GM11168 (cell line): ENCODE measurements around the gene MIAT.

Source experiments
- in situ Hi-C: fragments of 300-500 bp; cut with MboI; formaldehyde crosslinking; loops from one replicate; pipeline ENCODE4 v1.12.0; 2022; ENCODE audit warnings: low sequenced_read_pairs; ENCODE audit not compliant: unreplicated experiment

MIAT gene

DNA sequence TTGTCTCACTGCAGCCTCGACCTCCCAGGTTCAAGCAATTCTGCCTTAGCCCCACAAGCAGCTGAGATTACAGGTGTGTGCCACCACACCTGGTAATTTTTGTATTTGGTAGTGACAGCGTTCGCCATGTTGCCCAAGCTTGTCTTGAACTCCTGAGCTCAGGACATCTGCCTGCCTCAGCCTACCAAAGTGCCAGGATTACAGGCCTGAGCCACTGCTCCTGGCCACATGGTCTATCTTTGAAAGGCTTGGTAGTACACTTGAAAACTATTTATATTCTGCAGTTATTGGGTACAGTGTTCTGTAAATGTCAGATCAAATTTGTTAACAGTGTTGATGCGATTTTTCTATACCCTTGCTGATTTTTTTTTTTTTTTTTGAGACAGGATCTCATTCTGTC, 26.1 kb upstream of the MIAT start:
- in situ Hi-C loops, result no loop called here

DNA sequence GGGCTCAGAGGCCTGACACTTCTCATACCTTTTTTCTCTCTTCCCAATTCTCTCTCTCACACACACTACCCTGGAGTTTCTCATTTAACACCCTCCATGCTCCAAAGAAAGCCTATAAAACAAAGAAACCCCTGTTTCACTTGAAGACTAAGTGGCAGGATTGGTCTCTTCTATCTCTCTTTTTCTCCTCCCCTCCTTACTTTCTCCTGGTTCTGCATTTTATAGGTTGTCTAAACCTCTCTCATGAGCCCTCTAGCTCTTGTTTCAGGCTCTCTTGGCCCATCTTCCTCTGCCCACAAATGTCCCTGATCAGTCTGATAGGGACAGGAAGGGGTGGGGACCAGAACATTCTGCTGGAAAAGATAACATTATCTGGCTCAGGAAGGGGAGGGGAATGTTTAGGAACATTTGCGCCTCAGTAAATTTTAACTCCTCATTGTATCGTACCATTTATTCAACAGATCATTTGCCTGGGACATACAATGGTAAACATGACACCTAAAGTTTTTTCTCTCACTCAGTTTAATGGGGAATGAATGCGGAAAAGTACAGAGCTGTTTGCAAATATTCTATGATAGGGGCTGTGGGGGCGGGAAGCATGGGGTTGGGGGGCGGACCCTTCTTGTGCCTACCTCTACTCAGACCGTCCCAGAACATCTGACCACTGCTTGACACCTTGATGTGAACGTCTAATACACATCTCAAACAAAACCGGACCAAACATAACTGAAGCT, 24.8 kb upstream of the MIAT start:
- in situ Hi-C loops, result no loop called here

DNA sequence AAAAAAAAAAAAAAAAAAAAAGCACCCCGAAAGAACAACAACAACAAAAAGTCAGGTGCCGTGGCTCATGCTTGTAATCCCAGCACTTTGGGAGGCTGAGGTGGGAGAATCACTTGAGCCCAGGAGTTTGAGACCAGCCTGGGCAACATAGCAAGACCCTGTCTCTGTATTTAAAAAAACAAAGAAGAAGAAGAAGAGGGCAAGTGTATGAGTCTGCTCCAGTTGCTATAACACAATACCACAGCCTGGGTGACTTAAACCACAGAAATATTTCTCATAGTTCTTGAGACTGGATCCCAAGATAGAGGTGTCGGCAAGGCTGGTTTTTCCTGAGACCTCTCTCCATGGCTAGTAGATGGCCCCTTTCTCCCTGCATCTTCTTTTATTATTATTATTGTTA, 23.2 kb upstream of the MIAT start:
- in situ Hi-C loops, result no loop called here

DNA sequence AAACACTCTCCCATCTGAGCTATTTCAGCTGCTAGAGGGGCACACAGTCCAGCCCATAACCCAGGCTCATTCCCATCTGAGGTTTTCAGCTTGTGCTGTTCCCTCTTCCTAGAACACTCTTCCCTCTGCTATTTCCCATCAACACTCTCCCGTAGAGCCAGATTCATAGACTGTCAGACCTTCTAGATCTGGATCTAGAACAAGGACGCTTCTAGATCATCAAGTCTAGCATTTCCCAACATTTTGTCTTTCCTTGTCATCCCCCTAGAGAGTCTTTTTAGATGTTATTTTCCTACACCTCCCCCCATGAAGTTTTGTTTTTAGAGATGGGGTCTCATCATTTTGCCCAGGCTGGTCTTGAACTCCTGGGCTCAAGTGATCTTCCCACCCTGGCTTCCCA, 22.3 kb upstream of the MIAT start:
- in situ Hi-C loops, result no loop called here

GRCh38 chr22:26636296-26636695, 21.1 kb upstream of the MIAT start:
- in situ Hi-C loops, result no loop called here

DNA sequence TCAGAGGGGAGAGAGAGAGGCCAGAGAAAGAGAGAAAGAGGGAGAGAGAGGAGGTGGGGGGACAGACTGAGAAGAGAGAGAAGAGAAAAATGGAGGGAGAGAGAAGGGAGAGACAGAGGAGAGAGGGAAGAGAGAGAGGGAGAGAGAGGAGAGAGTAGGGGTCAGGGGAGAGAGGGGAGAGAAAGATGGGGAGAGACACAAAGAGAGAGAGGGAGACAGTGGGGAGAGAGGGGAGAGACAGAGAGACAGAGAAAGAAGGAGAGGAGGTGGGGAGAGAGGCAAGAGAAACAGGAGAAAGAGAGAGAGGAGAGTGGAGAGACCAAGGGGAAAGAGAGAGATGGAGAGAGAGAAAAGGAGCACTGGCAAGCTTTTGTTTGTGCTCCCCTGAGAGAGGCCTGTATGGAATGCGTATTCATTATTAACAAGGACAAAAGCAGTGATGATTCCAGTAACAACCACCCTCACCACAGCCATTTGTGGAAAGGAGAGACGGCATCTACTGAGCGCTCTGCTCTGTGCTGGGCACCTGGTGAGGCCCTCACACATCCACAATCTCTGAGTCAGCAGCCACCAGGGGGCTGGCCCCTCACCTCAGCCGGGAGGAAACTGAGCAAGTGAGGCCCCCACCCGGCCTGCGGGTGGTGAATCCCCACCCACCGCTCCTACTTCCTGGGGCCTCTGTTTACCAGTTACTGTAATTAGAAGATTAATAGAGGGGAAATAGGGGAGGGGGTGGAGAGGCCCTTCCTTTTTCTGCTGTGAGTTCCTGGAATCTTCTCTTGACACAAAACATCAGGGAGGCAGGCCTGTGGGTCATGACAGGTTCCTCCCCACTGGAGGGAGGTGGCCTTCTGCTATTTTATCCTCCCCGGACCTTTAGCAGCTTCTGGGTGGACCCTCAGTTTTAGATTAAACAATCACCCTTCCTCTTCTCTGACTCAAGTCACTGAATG, 14.6 kb upstream of the MIAT start:
- in situ Hi-C loops, result no loop called here

DNA sequence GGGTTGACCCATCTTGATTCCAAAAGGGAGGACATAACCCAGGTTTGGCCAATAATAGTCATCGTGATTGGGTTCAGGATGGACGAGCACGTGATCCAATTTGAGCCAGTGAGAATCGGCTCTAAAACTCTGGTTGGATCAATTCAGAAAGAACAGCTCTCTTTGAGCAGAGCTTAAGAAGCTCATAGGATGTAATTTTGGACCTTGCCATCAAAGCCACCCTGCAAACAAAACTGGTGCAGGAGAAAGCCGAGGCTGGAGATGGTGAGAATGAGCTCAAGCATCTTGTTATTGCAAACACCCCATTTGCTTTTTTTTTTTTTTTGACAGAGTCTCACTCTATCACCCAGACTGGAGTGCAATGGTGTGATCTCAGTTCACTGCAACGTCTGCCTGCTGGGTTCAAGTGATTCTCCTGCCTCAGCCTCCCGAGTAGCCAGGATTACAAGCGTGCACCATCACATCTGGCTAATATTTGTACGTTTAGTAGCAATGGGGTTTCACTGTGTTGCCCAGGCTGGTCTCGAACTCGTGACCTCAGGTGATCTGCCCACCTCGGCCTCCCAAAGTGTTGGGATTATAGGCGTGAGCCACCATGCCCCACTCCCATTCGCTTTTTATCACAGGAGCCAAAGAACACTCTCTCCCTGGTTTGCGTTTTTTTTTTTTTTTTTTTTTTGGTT, 13.8 kb upstream of the MIAT start:
- in situ Hi-C loops, result no loop called here

DNA sequence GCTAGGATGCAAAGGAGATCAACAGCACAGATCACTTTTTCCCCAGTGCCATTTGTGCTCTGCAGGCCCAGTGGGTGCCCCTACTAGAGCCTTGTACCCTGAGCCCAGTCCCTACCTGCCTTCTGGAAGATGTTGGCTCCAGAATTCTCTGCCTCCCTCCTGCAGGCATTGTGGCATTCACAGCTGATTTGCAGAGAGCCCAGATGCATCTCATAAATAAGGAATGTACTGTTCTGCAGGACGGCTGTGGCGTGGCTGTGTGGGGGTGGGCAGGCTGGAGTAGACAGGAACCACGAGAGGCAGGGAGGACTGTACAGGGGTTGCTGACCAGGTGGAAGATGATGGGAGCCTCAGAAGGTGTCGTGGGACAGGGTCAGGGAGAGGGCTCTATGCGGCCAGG, 11.2 kb upstream of the MIAT start:
- in situ Hi-C loops, result no loop called here

- in situ Hi-C loops, result no loop called here
Measured at GRCh38 chr22:26648011-26648497, 9.3 kb upstream of the MIAT start.

DNA sequence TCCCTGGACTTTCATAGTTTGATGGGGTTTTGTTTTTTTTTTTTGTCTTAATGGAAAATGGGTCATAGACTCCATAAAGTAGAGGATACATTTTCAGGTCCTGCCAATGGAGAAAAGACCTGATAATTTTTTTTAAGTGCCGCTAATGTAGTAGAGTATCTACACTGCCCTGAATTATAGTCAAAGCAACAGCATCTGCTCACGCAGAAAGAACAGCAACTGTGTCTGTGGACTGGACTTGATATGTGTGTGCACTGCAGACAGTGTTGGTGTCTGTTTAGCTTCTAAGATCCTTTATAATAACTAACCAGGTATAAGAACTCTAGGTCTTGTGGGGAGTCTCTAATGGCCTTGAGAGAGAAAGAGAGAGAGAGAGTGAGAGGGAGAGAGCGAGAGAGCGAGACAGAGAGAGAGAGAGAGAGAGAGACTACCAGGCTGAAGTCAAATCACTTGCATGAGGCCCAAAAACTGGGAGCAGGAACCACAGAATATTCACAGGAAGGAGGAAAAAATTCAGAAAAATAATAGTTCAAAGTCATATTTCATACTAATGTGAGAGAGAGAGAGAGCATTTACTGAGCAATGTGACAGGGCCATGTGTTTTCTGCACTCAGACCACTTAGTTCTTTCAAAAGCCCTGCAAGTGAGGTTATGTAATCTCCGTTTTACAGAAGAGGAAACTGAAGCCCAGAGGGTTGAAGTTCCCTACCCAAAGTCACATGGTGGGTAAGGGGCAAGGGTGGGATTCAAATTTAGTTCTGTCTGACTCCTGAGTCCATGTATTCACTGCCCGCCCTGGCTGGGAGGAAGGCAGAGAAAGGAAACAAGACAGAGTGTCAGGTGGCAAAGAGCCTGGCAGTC, 8.6 kb upstream of the MIAT start:
- in situ Hi-C loops, result no loop called here

DNA sequence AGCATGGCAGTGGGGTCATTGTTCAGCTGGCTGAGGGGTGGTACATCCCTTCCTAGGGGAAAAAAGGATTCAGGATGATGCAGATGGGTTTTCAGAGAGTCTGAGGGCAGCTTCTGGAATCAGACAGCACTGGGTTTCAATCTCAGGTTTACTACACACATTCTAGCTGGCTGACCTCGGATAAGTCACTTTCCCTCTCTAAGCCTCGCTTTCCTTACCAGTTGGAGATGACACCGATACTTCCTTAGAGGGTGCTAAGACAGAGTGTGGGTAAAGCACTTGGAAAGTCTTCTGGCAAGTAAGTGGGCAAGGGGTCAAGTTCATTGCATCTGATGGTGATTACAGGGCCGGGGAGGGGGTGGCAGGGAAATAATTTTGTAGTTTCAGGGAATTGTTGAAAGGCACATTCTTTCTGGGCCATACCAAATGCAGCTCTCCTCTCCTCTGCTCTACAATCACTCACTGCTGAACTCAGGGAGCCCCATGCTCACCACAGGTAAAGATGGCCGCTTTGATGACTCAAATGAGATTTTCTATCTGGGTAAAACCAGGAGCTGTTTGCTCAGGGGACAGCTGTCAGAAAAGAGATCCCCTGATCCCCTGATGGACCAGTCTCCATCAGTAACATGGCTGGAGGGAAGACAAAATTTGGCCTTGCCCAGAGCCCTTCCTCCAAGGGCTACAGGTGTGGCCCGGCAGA, 6.5 kb upstream of the MIAT start:
- in situ Hi-C loops, result loop anchor here (25.0 kb wide), 1 partner anchor 264 kb away; no protein-coding TSS in a partner anchor

- in situ Hi-C loops, result loop anchor here (25.0 kb wide), 1 partner anchor 265 kb away; no protein-coding TSS in a partner anchor
Measured at GRCh38 chr22:26651815-26652214, 5.6 kb upstream of the MIAT start.

DNA sequence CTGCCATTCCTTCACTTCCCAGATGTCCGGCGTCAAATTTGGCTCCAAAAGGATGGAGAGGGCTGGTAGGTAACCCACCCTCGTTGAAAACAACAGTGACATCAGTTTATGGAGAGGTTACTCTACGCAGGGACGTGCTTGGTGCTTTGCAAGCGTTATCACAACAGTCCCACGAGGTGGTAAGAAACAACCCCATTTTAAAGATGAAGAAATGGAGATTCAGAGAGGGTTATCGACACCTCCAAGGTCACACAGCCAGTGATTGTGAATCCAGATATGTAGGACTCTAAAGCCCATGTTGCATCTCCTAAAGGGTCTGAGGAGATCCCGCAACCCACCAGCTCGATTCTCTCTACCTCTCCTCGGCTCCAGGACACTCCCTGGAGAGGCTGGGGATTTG, 773 bp downstream of the MIAT start:
- in situ Hi-C loops, result loop anchor here (25.0 kb wide), 1 partner anchor 271 kb away; no protein-coding TSS in a partner anchor

DNA sequence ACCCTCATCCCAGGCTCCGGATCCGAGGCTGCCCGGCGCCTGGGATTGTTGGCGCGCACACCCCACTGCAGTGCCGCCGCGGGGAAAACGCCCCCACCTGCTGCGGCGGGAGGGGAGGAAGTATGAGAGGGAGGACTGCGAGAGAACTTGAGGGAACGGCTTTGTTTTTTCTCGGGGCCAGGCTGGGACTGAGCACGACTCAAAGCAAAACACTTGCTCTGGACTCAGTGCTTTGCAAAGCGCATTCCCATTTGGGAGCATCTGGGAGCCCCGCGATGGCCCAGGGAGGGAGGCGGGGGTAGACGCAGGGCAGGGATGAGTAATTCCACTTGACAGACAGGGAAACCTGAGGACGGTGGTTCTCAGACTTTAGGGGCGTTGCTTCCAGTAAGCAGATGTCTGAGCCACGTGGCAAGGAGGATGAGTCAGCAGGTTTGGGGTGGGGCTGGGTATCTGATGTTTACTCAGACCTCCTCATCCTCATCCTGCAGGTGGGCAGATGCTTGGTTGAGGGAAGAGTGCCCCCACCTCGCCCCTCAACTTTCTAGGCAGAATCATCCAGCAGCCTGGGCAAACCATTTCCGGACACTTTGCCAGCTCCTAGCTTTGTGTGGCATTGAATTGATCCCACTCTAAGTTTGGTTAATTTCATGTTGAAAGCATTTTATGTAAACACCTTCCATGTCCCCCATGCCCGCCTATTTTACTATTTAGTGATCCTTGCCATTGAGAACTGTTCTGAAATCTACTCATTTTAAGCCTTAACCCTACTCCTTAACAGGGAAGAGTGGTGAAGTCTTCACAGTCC, 1.5 kb downstream of the MIAT start:
- in situ Hi-C loops, result loop anchor here (25.0 kb wide), 1 partner anchor 272 kb away; no protein-coding TSS in a partner anchor

GRCh38 chr22:26660356-26660755, 3.0 kb downstream of the MIAT start:
- in situ Hi-C loops, result loop anchor here (10.0 to 25.0 kb wide), 2 partner anchors 156 to 273 kb away; no protein-coding TSS in a partner anchor

DNA sequence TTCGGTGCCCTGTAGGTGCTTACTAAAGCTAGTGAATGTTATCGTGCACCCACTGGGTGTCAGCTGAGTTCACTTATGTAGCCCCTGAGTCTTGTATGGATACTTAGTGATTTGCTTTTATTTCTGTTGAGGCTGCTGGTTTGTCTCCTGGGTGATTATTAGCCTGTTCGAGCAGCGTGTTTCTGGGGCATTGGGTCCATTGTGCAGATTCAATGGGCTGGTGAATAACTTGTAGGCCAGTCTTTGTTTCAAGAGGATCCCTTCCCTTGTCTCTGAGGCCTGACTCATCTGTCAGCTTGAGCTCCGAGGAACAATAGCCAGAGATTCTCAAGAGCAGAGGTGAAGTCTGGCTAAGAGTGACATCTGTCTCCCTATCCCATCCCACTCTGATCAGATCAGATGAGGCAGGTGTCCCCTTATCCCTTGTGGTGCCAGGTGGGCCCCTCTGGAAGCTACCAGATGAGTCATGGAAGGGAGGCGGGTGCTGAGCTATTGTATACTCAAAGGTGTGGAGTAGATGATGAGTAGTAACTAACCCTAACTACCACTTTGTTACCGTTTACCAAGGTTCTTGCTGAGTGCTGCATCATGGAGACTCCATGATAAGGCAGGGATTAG, 3.7 kb downstream of the MIAT start:
- in situ Hi-C loops, result loop anchor here (10.0 to 25.0 kb wide), 2 partner anchors 156 to 274 kb away; no protein-coding TSS in a partner anchor

GRCh38 chr22:26662160-26662559, 4.8 kb downstream of the MIAT start:
- in situ Hi-C loops, result loop anchor here (10.0 to 25.0 kb wide), 2 partner anchors 157 to 275 kb away; no protein-coding TSS in a partner anchor
